Astrocyte (in vitro differentiated cells and primary cell): ENCODE results near the gene CHCHD3.

Source experiments
- EZH2 ChIP-seq: IDR thresholded peaks from 2 replicates; pipeline ENCODE4 v1.6.1; 2012; ENCODE audit warnings: mild to moderate bottlenecking, low read length, inconsistent platforms; ENCODE audit not compliant: insufficient read depth
- TF ChIP-seq, protein P1 (sequence below): IDR thresholded peaks from 2 replicates; pipeline ENCODE4 v1.5.1; 2011; ENCODE audit warnings: low read depth, mild to moderate bottlenecking, inconsistent platforms, low read length, moderate library complexity; ENCODE audit not compliant: insufficient read depth

DNA sequence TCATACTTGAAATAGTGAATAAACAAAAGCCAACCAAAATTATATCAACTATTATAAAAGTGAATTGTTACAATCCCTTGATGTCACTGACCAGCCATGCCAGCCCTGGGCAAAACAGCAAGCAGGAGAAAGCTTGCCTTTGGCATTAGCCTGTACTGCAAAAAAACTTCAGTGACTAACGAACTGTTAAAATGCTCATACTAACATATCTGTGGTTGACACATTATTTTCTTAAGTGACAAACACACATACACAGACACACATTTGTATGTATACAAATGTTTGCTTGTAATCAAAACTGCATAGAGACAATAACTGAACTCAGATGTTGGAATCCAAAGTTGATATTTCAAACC, 29.5 kb downstream of the CHCHD3 start:
- TF ChIP-seq, protein P1, sequence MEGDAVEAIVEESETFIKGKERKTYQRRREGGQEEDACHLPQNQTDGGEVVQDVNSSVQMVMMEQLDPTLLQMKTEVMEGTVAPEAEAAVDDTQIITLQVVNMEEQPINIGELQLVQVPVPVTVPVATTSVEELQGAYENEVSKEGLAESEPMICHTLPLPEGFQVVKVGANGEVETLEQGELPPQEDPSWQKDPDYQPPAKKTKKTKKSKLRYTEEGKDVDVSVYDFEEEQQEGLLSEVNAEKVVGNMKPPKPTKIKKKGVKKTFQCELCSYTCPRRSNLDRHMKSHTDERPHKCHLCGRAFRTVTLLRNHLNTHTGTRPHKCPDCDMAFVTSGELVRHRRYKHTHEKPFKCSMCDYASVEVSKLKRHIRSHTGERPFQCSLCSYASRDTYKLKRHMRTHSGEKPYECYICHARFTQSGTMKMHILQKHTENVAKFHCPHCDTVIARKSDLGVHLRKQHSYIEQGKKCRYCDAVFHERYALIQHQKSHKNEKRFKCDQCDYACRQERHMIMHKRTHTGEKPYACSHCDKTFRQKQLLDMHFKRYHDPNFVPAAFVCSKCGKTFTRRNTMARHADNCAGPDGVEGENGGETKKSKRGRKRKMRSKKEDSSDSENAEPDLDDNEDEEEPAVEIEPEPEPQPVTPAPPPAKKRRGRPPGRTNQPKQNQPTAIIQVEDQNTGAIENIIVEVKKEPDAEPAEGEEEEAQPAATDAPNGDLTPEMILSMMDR: no peak
- no peak for TF ChIP-seq EZH2
